Activated naive CD4-positive, alpha-beta T cell treated with anti-CD3 and anti-CD28 coated beads, Interleukin-2, amount 50 U/mL, for 16 hours (primary cell): ENCODE results near the gene KNCN.

Experiments used
- DNase-seq: peaks from one replicate; pipeline ENCODE4 v3.0.0-alpha.2; 2020

Gene KNCN

DNA sequence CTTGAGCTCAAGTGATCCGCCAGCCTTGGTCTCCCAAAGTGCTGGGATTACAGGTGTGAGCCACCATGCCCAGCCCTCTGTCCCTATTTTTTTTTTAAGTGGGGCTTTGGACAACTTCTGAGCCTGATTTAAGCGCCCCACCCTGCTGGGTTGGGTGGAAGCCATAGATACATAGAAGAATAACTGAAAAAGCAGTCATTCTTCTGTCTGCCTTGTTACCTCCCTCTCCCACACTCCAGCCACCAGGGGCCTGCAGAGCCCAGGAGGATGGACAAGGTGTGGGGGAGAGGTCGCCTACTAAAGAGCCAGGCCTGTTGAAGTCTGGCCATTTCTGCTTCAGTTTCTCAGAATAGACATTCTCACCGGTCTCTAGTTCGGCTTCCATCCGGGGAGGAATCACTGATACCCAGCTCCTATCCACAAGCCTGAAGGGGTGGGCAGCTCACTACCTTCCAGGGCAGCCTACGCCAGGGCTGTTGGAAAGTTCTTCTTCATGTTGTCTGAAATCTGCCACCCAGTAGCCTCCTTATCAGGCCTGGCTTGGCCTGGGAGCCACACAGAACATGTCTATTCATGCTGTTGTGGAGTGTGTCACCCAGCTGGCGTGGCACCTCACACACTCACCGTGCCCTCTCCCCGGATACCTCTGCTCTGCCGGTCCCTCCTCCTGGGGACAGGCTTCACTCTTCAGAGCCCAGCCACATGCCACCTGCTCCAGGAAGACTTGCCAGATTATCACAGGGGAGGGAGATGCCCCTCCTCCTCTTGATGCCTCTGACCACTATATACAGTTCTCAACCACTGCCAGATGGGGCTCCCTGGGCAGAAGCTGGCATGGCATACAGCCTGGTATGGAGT, 27.7 kb downstream of the KNCN start:
- DNase-seq: no peak

DNA sequence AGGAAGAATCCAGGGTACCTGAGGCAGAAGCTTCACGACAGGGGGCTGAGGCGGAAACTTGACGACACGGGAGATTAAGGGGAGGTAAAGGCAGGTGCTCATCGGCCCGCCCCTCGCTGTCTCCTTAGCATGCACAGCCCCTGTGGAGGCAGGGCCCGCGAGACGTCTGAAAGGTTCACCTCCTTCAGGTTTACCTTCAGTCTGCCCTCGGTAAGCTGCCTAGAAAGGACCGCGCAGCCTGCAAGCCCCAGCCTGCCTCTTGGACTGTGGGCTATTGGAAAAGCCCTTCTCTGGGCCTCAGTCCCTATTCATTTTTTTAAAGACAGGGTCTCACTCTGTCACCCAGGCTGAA, 28.5 kb downstream of the KNCN start:
- no peak for DNase-seq

DNA sequence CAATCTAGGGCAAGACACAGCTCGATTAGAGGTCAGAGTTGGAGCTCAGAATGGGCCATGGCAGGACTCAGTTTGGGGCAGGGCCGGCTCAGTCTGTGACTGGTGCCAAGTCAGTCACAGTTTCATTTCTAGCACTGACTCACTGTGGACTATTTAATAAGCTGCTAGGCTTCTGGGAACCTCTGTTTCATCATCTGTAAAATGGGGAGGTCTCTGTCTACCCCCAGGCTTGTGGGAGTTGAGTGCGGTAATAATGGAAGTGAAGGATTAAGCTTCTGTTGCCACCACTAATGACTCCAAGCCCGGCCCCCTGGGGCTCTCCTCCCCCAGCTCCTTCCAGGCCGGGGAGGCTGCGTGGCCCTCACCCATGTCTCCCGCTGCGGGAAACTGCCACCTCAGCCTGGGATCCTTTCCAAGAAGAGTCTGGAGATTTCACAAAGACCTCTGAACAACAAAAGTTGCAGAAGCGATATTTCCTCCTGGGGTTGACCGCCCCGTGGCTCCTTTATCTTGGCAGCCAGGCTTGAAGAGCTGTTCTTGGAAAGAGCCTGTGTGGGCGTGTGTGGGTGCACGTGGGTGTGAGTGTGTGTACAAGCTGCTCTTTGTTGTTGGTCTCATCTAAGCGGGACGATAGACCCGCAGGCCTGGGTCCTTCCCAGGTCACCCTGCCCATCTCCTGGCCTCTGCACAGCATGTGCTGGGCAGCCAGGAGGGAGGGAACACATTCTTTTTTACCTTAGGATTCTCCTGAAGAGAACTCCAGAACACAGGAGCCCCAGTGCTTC, 29.1 kb downstream of the KNCN start:
- DNase-seq: no peak

DNA sequence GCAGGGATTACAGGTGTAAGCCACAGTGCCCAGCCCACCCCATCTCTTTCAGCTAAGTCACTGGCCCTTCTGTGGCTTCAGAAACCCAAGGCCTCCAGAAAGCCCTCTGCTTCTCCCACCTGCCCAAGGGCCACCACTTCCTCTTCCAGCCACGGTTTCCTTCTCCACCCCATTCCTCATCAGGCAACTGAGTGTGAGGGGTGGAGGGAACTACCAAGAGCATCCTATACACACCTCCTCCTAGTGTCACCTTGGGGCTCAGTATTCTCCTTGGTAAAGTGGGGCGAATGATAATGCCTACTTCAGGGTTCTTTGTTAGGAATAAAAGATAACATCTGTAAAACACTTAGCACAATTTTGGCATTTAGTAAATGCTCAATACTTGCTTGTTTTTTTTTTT, 30.0 kb downstream of the KNCN start:
- no peak for DNase-seq

DNA sequence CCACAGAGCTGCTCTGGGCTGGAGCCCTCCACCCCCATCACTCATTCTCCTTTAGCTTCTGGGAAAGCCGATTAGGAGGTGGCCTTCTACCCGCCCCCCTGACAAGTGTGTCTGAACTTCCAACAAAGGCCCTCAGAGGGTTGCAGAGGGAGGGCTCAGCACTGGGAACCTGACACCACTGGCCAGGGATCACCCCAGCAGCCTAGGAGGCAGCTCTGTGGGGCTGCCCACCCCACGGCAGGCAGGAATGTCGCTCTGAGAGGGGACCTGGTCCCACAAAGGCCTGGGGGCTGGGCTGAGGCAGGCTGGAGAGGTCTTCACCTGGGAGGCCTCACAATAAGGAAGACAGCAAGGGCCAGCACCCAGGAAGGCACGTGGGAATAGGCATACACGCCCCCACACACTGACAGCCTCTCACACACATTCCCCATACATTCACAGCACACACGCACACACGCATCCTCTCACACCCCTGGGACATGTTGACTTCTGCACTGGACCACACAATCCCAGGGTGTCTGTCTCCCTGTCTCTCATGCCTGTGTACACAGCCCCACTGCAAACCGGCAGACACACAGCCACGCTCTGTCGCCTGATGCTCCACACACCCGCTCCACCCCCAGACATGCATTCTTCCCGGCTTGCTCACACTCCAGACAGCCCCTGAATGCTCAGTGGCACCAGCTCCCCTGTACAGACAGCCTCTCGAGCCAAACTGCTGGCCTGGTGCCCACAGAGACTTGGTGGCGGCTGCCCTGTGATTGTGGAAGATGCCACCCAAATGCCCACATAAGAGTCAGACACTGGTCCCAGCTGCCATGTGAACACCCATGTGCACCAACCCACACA, 31.2 kb downstream of the KNCN start:
- no peak for DNase-seq

DNA sequence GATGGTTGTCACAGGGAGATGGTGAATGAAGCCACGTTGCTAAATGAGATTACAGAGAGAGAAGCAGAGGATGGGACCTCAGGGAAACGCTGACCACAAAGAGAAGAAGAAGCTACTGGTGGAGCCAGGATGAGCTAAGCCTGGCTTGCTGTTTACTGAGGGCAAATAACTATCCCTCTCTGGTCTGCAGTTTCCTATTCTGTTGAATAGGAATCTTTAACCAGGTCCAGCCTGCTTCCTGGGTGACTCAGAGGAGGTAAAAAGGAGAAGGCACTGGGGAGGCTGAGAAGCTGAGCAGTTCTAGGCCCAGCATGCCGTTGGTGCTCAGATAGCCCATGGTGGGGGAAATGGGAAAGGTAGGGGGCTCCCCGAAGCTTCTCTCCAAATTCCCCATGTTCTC, 32.2 kb downstream of the KNCN start:
- DNase-seq: no peak

DNA sequence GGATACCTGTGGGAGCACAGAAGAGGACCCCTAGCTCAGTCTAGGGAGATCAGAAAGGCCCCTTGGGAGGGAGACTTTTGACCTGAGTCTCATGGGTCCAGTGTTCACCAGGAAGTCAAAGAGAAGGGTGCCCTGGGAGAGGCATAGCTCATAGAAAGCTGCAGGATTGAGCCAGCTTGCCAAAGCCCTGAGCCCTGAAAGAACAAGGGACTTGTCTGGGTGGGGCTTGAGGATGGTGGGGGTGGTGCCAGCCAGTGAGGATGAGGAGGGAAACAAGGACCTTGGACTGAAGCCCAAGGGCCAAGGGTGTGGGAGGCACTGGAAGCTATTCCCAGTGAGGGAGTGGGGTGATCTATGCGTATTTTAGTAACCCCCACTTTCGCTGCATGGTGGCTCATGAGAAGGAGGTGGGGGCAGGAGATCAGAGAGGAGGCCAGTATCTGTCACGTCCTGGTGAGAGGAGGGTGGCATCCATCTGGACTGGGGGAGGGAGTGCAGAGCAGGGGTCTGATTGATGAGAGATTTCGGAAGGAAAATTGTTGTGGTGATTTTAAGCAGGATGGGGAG, 33.4 kb downstream of the KNCN start:
- DNase-seq: no peak

DNA sequence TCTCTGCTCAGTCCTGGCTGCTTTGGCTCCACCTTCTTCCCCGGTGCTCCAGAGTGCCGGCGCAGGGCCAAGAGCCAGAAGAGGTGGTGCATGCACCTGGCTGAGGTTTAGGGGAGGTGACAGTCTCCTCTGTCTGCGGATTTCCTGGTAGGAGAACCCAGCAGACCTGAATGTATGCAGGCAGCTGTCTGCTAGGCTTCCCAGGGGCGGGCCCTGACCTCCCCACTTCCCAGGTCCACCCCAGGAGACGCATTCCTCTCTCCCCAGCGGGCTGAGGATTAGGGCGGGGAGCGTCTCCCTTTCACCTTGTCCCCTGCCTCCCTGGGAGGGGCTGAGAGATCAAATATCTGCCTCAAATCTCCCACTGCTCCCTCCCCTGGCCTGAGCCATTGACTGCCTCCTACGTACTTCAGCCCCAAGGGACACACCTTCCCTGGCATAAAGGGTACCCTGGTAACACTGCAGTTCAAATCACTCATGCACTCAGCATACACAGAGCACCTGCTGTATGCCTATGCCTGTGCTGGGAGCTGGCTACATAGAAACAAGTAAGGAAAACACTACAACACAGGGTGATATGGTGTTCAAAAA, 34.3 kb downstream of the KNCN start:
- no peak for DNase-seq

DNA sequence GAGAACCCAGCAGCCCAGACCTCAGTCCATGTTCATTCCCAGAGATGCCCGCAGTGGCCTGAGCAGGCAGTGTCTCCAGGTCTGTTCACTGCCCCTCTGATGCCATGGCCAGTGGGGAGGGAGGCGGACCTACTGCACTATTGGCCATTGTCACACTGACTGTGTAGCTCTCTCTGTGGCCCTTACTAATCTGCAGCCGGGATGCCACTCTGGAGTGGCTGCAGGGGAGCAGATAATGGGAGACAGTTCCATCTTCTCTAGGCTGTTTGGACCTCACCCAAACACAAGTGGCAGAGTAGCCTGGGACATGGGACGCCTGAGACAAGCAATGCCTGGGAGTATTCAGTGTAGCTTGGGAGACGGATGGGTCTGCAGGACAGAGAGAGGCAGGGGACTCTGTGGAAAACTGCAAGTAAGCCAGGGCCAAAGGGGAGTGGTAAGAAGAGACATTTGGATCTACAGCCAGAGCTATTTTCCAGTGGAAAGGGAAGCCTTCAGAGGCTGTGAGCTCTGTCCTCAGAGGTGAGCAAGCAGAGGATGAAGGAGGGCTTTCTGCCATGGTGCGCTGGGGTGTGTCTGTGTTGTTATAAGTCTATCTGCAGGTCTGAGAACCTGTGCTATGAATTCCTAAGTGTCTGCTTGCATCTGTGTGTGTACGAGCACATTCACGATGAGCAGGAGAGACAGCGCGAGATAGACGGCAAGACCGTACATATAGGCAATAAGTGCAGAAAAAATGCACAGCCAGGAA, 35.1 kb downstream of the KNCN start:
- DNase-seq: no peak

DNA sequence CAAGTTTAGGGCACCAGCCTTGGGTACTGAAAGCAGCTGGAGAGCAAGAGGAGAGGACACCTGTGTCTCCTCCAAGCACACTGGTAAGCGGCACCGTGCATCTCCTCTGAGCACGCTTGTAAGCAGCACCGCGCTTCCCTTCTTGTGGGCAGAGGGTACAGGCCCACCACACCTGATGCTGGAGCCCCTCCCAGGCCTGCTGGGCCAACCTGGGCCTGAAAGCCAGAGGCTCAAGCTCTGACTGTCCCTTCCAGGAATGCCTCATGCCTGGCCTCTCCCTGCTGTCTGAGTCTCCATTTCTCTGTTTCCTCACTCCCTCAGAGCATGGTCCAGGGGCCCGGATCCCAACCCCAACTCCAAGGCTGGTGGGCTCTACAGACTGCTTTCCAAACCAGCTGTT, 35.9 kb downstream of the KNCN start:
- no peak for DNase-seq

DNA sequence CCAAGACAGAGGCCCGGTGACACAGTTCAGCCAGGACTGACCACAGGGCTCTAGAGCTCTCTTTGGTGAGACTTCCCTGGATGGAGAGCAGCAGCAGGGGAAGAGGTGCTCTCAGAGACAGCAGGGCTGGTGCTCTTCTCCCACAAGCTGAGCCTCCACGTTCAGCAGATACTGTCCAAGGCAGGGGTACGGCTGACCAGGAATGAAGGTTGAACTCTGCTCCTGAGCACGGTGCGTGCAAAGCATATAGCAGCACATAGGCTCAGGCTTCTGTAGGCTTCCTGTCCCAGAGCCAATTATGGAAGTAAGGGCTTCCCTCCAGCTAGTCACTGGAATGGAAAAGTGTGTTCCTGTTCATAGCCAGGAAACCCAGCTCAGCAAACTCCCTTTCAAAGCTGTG, 37.9 kb downstream of the KNCN start:
- no peak for DNase-seq

DNA sequence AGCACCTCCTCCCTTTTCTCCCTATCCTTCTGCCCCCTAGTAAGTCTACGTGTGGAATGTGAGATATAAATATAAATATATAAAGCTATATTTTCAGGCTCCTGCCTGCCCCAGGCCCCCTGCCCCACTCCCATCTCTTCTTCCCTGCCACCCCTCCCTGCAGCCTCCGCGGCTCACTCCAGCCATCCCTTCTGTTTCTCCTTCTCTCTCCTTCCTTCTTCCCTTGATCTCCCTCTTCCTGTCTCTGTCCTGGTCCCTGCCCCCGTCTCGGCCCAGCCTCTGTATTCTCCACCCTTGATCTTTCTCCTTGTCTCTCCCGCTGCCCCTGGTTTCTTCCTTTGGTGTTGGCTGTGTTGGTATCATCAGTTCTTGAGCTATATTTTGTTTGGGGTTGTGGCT, 38.7 kb downstream of the KNCN start:
- DNase-seq: no peak

DNA sequence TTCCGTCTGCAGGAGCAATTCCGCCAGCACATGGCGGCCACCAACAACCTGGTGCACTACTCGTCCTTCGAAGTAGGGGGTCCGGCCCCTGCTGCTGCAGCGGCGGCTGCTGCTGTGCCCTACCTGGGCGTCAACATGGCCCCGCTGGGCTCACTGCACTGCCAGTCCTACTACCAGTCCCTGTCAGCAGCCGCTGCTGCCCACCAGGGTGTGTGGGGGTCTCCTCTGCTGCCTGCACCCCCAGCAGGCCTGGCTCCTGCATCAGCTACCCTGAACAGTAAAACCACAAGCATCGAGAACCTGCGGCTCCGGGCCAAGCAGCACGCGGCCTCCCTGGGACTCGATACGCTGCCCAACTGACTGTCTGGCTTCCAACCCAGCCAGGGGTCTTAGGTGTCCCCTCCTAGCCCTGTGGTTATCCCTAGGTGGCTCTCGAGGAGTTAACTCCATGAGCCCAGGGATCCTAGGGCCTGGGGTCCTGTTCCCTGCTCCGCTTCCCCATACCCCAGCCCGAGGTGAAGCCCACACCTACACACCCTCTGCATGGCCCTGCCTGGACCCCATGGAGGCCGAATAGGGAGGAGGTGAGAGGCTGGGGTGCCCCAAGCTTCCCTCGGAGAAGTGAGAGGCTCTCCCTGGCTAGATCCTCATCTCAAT, 39.2 kb downstream of the KNCN start:
- no peak for DNase-seq

DNA sequence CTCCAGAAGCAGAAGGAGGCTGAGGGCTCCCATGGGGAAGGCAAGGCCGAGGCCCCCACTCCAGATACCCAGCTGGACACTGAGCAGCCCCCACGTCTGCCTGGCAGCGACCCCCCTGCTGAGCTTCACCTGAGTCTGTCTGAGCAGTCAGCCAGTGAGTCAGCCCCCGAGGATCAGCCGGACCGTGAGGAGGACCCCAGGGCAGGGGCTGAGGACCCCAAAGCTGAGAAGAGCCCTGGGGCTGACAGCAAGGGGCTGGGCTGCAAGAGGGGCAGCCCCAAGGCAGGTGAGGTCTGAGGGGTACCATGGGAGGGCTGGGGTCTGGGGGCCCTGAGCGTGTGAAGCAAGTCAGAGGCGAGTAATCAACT, 40.5 kb downstream of the KNCN start:
- no peak for DNase-seq

DNA sequence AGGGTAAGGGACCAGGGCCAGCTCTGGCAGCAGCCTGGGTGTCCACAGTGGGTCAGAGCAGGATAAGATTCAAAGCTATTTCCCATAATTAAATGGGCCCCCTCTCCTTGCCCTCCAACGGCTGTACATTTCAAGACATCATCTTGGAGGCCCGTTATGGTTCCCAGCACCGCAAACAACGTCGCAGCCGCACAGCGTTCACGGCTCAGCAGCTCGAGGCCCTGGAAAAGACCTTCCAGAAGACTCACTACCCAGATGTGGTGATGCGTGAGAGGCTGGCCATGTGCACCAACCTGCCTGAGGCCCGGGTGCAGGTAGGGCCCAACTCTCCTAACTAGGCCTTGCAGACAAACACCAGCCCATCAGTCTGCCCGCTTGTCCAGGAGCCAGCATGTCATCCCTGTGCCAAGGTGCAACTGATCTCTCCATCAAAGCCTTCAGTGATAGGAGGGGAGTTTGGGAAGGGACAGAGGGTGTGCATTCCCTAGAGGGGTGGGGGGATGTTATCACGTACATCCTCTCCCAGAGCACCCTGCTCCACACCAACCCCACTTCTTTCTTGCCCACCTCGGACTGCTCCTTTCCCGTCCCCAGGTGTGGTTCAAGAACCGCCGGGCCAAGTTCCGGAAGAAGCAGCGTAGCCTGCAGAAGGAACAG, 41.0 kb downstream of the KNCN start:
- no peak for DNase-seq

DNA sequence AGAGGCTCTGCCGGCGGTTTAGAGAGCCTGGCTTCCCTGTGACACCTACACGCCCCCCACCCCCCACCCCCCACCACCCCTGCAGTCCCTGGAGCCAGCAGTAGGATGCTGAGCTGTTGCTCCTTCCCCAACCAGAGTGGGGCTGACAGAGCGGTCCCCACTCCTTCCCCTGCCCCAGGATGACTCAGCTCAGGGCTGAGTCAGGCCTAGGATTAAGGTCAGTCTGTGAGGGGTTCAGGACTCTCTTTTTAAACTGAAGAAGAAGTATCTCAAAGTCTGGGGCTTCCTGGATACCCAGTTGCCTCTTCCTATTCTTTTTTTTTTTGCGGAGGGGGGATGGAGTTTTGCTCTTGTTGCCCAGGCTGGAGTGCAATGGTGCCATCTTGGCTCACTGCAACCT, 42.7 kb downstream of the KNCN start:
- DNase-seq: no peak

DNA sequence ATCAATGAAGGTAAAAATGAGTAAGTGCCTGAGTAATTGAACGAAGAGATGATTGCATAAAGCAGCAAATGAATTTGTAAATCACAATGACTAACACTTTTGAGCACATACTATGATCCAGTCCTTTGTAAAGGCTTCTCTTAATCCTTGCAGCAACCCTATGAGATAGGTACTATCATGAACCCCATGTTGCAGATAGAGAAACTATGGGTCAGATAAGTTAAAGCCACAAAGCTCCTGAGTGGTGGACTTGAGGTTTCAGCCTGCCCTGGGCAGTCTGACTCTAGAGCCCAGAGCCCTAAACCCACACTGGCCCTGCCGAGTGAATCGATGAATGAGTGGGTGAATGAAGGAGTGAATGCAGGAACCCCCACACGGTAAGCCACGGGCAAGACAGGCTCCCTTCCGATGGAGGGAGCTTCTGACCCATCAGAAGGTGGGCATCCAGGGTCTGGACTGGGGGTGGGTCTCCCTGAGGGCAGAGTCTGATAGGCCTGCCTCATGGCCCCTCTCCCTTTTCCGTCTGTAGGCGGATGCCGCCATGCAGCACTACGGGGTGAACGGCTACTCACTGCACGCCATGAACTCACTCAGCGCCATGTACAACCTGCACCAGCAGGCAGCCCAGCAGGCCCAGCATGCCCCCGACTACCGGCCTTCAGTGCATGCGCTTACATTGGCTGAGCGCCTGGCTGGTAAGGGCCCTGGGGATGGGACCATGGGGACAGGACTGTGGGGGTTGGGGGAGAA, 44.8 kb downstream of the KNCN start:
- DNase-seq: no peak

DNA sequence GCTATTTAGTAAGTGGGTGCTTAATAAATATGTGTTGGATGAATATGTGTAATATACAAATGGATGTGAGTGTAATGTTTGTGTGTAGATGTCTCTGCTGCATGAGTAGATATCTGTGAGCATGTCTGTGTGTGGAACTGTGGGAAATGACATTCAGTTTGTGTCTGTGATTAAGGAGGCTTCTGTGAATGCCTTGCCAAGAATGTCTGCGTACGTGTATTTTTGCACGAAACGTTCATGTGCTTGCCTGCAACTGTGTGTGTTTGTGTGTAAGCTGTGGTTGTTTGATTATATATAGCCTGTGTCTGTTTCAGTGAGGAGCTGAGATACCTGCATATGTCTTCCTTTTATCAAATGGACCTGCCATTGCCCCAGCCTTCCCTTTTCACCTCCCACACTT, 48.0 kb downstream of the KNCN start:
- DNase-seq: no peak

DNA sequence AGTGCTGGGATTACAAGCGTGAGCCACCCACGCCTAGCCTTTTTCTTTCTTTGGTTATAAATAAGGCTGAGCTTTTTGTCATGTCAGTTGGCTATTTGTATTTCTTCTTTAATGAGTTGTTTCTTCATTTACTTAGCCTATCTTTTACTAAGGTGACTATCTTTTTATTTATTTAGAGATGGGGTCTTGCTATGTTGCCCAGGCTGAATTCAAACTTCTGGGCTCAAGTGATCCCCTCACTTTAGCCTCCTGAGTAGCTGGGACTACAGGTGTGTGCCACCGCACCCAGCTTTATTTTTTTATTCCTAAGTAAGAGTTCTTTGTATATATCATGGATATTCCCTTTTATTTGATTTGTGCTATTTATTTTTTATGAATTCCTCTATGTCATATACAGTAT, 49.9 kb downstream of the KNCN start:
- no peak for DNase-seq

DNA sequence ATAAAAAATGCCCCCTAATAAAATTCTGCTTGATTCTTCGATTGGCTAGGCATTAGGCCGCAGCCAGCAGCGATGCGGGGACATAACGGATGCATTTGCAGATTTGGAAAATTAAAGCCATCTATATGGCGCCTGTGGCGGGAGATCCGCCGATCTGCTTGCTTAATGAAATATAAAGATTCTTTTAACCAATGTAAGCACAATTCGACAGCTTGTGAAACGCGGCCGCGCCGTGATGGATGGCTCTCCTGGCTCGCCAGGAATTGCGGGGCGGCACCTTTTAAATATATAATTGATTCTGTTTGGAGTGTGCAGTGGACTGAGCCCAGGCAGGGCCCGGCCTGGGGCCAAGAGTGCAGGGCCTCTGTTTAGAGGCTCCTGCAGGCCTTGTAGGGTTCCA, 53.8 kb downstream of the KNCN start:
- no peak for DNase-seq
